Activated naive CD8-positive, alpha-beta T cell treated with anti-CD3 and anti-CD28 coated beads, Interleukin-2, amount 50 U/mL, for 24 hours (primary cell): ENCODE measurements around the gene PODNL1.

Source experiments
- ATAC-seq: fragments of 150-1000 bp; cut with Tn5 transposase; one replicate; pipeline ENCODE4 v1.10.0; 2021
- DNase-seq: peaks from one replicate; pipeline ENCODE4 v3.0.0; 2021
- H3K27ac Mint-ChIP-seq: one replicate; pipeline ENCODE4 v1.8.0; 2021; ENCODE audit warnings: mild to moderate bottlenecking, mixed read lengths
- H3K27me3 Mint-ChIP-seq: one replicate; pipeline ENCODE4 v1.8.0; 2021; ENCODE audit warnings: mixed read lengths
- H3K36me3 Mint-ChIP-seq: one replicate; pipeline ENCODE4 v1.8.0; 2021; ENCODE audit warnings: low read depth, mixed read lengths
- H3K4me1 Mint-ChIP-seq: one replicate; pipeline ENCODE4 v1.8.0; 2021; ENCODE audit warnings: mixed read lengths
- H3K4me3 Mint-ChIP-seq: one replicate; pipeline ENCODE4 v1.8.0; 2021; ENCODE audit warnings: mild to moderate bottlenecking, moderate library complexity, mixed read lengths
- H3K9me3 Mint-ChIP-seq: one replicate; pipeline ENCODE4 v1.8.0; 2021; ENCODE audit warnings: mixed read lengths

The PODNL1 gene

DNA sequence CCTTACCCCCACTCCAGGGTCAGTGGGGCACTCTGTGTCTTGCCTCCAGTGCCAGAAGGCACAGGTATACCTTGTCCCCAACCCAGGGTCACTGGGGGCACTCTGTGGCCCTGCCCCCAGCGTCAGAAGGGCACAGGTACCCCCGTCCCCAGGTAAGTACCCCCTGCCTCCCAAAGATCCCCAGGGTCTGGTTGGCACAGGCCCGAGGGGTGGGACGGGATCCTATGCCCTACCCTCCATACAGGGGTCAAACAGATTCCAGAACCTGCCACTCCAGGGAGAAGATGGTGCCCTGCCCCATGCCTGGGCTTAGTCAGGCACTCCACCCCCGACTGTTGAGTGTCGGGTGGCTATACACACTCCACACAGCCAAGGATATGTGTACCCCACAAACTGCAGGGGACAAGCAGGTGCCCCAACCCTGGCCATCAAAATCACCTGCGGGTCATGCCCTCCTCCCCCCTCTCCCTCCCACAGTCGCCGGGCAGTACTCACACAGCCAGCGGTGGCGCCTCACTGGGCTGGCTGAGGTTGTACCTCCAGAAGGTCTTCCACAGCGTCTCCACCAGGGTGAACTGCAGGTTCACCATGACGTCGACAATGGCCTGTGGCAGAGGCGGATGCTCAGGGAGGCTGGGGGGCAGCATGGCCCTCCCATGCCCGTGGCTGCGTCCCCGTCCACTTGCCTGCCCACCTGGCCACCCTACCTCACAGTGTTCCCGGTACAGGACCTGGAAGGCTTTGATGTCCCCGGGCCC is 27.9 kb upstream of the PODNL1 start:
- H3K4me3 Mint-ChIP-seq = no peak overlapping the region
- ATAC-seq (no peak), DNase-seq (no peak)
- no peaks in the 10 kb centered on the region for H3K27me3 Mint-ChIP-seq
- no peaks in the 10 kb centered on the region for H3K9me3 Mint-ChIP-seq
- H3K4me1 Mint-ChIP-seq = no peaks in the 10 kb centered on the region
- H3K27ac Mint-ChIP-seq = no peak overlapping the region
- H3K36me3 Mint-ChIP-seq = peaks cover 15% of the 10 kb centered on the region

DNA sequence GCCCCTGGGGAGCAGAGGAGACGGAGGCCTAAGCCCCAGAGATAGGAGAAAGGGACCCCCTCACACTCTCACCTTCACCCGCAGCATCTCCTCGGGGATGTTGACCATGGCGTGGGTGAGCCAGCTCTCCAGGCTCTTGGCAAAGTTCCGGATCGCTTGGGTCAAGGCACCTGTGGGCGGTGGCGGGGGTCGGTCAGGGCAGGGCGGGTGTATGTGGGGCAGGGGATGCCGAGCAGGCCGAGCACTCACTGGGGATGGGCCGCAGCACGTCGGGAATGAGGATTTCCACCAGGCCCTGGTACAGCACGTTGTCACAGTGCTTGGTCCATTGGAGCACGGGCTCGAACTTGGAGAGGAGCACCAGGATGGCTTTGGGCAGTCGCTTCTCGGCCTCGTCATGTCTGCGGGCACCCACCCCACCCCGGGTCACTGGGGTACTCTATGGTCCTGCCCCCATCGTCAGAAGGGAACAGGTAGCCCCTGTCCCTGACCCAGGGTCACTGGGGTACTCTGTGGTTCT is 27.2 kb upstream of the PODNL1 start:
- peaks cover 17% of the 10 kb centered on the region for H3K36me3 Mint-ChIP-seq
- H3K9me3 Mint-ChIP-seq = no peaks in the 10 kb centered on the region
- H3K4me1 Mint-ChIP-seq = no peaks in the 10 kb centered on the region

DNA sequence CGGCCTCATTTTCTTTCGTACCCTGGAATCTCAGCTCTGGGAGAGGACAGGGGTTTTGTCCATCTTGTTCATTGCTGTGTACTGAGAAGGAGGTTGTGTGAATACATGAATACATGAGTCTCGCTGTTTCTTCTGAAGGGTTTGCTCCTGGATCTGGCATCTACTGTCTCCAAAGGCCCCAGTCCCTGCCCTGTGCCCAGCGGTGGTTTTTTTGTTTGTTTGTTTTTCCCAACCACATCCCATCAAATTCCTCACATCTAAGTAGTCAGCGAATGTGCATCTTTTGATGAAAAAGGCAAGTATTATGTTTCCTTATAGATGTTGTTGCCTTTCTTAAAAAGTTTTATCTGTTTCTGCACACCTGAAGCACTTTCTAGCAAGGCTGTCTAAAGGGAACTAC is 26.6 kb upstream of the PODNL1 start:
- no peaks in the 10 kb centered on the region for H3K27me3 Mint-ChIP-seq
- H3K4me3 Mint-ChIP-seq = no peak overlapping the region
- H3K36me3 Mint-ChIP-seq = peaks cover 17% of the 10 kb centered on the region
- ATAC-seq (no peak), DNase-seq (no peak)
- peak overlapping the region; percentile 48 for H3K27ac Mint-ChIP-seq
- H3K4me1 Mint-ChIP-seq = no peaks in the 10 kb centered on the region
- no peaks in the 10 kb centered on the region for H3K9me3 Mint-ChIP-seq

More for the DNA sequence above, 27.2 kb upstream of the PODNL1 start:
- H3K27me3 Mint-ChIP-seq = no peaks in the 10 kb centered on the region
- H3K4me3 Mint-ChIP-seq = no peak overlapping the region
- no peak overlapping the region for H3K27ac Mint-ChIP-seq
- DNase-seq (no peak), ATAC-seq (no peak)

DNA sequence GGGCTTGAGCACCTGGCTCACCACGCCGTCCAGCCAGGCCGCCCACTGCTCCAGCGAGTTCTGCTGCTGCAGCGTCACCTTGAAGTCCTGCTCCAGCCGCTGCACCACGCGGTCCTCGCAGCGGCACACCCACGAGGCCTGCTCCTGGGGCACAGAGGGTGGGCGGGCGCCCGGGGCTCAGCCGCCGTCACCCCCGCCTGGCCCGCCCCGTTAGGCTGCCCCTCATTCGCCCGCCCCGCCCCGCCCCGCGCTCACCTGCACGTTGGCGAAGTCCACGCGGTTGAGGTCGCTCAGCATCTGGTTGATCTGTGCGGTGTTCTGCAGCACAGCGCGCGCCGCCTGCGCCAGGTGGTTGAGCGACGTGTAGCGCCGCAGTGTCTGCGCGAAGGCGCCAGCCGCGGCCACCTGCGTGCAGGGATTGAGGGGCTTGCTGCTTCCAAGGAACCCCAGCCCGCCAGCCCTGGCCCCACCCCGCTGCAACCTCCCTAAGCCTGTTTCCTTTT is 25.4 kb upstream of the PODNL1 start:
- DNase-seq = no peak
- Mint-ChIP-seq H3K9me3 (no peaks in the 10 kb centered on the region), H3K27ac (no peak overlapping the region), H3K4me1 (no peaks in the 10 kb centered on the region), H3K27me3 (no peaks in the 10 kb centered on the region), H3K36me3 (peaks cover 11% of the 10 kb centered on the region), H3K4me3 (no peak overlapping the region)
- ATAC-seq = no peak

DNA sequence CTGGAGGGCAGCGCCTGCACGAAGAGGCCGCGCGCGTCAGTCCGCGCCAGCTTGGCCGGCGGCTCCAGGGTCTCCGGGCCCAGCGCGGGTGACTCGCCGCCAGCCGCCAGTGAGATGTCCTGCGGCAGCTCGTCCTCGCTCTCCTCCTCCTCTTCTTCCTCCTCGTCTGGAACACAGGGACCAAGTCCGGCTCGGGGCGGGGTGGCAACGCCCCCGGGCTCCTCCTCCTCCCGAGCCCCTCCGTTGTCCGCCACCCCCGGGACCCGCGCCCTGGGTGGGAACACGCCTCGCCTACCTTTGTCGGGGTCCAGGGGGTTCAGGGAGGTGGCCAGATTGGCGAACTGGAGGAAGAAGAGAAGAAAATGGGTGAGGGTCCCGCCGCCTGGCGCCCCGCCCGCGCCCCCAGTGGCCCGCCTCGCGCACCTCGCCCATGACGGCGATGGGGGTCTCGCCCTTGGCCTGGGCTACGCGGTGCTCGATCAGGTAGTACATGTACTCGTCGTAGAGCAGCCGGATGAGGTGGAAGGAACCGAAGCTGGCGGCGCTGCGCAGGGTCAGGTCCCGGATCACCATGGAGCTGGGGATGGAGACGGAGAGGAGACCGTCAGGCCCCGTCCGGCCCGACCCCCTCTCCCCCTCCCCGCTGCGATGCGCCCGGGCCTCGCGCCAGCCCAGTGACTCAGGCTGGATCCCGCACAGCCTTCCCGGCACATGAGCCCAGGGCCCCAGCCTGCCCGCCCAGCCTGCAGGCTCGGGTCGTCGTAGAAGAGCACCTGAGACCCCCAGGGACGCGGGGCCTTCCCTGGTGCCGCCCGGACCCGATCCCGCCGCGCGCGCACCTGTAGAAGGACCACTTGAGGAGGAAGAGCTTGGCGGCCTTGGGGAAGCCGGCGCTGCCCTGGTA is 24.7 kb upstream of the PODNL1 start:
- Mint-ChIP-seq H3K36me3 (peaks cover 13% of the 10 kb centered on the region), H3K9me3 (no peaks in the 10 kb centered on the region), H3K4me1 (no peaks in the 10 kb centered on the region), H3K27me3 (no peaks in the 10 kb centered on the region), H3K4me3 (no peak overlapping the region), H3K27ac (no peak overlapping the region)
- DNase-seq (no peak), ATAC-seq (no peak)

DNA sequence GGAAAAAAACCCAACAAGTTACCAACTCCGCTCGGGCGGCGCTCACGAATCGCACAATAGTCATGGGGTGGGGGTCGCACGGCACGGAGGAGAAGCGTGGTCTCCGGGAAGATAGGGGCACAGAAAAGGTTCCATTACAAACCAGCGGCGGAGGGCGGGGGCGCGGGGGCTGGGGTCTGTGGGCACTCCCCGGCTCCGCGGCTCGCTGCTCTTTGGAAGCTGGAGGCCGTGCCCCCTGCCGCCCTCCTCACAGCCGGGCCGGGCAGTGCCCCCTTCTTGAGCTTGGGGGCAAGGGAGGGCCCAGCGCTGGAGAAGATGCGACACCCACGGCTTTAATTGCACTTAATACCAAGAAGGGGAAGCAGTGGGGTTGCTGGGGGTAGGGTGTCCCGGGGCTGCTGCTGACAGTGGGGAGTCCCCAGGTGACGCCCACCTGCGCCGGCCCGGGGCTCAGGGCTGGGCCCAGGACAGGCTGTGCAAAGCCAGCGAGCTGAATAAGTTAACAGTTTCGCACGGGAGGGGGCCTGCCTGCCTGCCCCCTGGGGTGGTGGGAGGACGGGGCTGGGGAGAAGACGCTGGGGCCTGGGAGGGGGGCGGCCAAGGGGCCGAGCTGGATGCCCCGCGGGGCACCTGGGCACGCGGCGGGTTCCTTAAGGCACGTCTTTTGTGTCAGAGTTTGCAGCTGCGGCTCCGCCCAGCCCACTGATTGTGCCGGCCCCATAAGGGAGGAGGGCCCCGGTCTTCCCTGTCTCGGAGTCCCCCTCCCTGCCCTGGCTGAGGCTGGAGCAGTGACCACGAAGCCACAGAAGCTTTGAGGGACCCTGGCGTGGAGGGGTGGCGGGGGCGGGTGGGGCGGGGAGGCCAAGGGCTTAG is 23.8 kb upstream of the PODNL1 start:
- Mint-ChIP-seq H3K9me3 (no peaks in the 10 kb centered on the region), H3K27me3 (no peaks in the 10 kb centered on the region), H3K36me3 (peaks cover 13% of the 10 kb centered on the region), H3K4me3 (no peak overlapping the region), H3K27ac (no peak overlapping the region), H3K4me1 (no peaks in the 10 kb centered on the region)
- DNase-seq (no peak), ATAC-seq (no peak)

GRCh38 chr19:13960863-13961784 is 22.9 kb upstream of the PODNL1 start:
- DNase-seq = no peak
- Mint-ChIP-seq H3K4me1 (no peaks in the 10 kb centered on the region), H3K27ac (no peak overlapping the region), H3K27me3 (no peaks in the 10 kb centered on the region), H3K9me3 (no peaks in the 10 kb centered on the region), H3K36me3 (peaks cover 15% of the 10 kb centered on the region), H3K4me3 (no peak overlapping the region)
- no peak for ATAC-seq

DNA sequence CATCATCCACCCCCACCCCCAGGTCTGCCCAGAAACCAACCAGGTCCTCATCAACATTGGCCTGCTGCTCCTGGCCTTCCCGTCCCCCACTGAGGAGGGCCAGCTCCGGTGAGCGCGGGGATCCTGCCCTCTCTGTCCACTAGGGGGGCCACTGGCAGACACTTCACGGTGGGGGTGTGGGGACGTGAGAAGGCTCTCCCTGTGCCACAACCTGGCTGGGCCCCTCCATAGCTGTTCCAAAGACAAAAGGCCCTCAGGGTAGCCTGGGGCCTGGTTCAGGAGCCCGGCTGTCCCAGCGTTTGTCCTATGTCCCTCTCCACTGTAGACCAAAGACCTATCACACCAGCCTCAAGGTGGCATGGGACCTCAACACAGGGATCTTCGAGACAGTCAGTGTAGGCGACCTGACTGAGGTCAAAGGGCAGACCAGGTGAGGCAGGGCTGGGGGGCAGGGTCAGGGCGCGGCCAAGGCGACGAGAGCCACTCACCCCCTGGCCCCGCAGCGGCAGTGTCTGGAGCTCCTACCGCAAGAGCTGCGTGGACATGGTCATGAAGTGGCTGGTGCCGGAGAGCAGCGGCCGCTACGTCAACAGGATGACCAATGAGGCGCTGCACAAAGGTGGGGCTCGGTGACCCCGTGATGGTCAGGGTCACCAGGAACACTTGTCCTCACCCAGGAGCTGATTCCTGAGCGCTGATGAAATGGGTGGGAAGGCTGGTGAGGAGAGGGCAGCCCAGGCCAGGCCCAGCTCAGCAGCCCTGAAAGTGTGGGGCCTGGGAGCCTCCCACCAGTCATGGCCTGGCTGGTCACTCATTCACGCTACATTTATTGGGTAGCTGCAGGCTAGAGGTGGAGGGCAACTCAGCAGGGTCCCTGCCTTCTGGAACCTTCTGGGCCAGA is 22.0 kb upstream of the PODNL1 start:
- Mint-ChIP-seq H3K27me3 (no peaks in the 10 kb centered on the region), H3K4me1 (no peaks in the 10 kb centered on the region), H3K9me3 (no peaks in the 10 kb centered on the region), H3K36me3 (peaks cover 17% of the 10 kb centered on the region), H3K27ac (no peak overlapping the region), H3K4me3 (no peak overlapping the region)
- DNase-seq (peak; percentile 32), ATAC-seq (peak; percentile 5)

GRCh38 chr19:13959141-13959961 is 21.1 kb upstream of the PODNL1 start:
- Mint-ChIP-seq H3K27me3 (no peaks in the 10 kb centered on the region), H3K36me3 (peaks cover 12% of the 10 kb centered on the region), H3K4me3 (no peak overlapping the region), H3K27ac (no peak overlapping the region), H3K9me3 (no peaks in the 10 kb centered on the region), H3K4me1 (peaks cover 3% of the 10 kb centered on the region)
- no peak for ATAC-seq
- DNase-seq = no peak

GRCh38 chr19:13958043-13958442 is 19.8 kb upstream of the PODNL1 start:
- no peak for ATAC-seq
- no peak for DNase-seq
- H3K27me3 Mint-ChIP-seq = no peaks in the 10 kb centered on the region
- no peaks in the 10 kb centered on the region for H3K9me3 Mint-ChIP-seq
- H3K4me3 Mint-ChIP-seq = no peak overlapping the region
- peaks cover 14% of the 10 kb centered on the region for H3K4me1 Mint-ChIP-seq
- H3K36me3 Mint-ChIP-seq = peaks cover 12% of the 10 kb centered on the region
- H3K27ac Mint-ChIP-seq = no peak overlapping the region

- no peak for ATAC-seq
- H3K9me3 Mint-ChIP-seq = no peaks in the 10 kb centered on the region
- H3K27ac Mint-ChIP-seq = no peak overlapping the region
- no peak for DNase-seq
- H3K27me3 Mint-ChIP-seq = no peaks in the 10 kb centered on the region
- H3K4me3 Mint-ChIP-seq = no peak overlapping the region
- H3K4me1 Mint-ChIP-seq = peaks cover 14% of the 10 kb centered on the region
- peaks cover 12% of the 10 kb centered on the region for H3K36me3 Mint-ChIP-seq
These were observed 18.8 kb upstream of the PODNL1 start for GRCh38 chr19:13957051-13957450.

- ATAC-seq = no peak
These were observed 18.1 kb upstream of the PODNL1 start for GRCh38 chr19:13956365-13956744.

More at GRCh38 chr19:13956365-13956744, 18.1 kb upstream of the PODNL1 start:
- Mint-ChIP-seq H3K27ac (no peak overlapping the region), H3K4me1 (peaks cover 20% of the 10 kb centered on the region), H3K27me3 (no peaks in the 10 kb centered on the region), H3K36me3 (peaks cover 10% of the 10 kb centered on the region), H3K9me3 (no peaks in the 10 kb centered on the region), H3K4me3 (no peak overlapping the region)
- DNase-seq = no peak
